Keratinocyte (primary cell): Measurements from ENCODE around the gene MTCH1. TPM values are rescaled to one million over a fixed set of nuclear protein-coding genes. Genes with fewer than 3 reads are reported as not detected.

Experiments used
- DNase-seq: peaks from one replicate; pipeline ENCODE4 v3.0.0-alpha.2; 2011; ENCODE audit warnings: low read depth, missing footprints, low spot score
- FAIRE-seq: peaks from 2 replicates; lab custom pipeline; 2011; peaks lifted over from hg19 to GRCh38; lab: Jason Lieb, UNC
- H2AFZ ChIP-seq: 2 replicates; pipeline ENCODE4 v1.6.0; 2012; ENCODE audit warnings: low read length, control low read depth, inconsistent platforms; ENCODE audit not compliant: control insufficient read depth
- H3K27ac ChIP-seq: 2 replicates; pipeline ENCODE4 v1.5.1; 2011; ENCODE audit warnings: low read length; ENCODE audit not compliant: control insufficient read depth, insufficient read depth
- H3K27me3 ChIP-seq: 3 replicates; pipeline ENCODE4 v1.6.0; 2011; ENCODE audit warnings: low read length; ENCODE audit not compliant: control insufficient read depth, insufficient read depth; ENCODE audit errors: extremely low read depth
- H3K36me3 ChIP-seq, 2 experiments: 2 replicates in 1 of 2; 3 replicates in 1 of 2; pipeline ENCODE4 v1.5.1; 2011; ENCODE audit warnings: low read length in 2 of 2, mild to moderate bottlenecking in 1 of 2; ENCODE audit not compliant: control insufficient read depth in 2 of 2, insufficient read depth in 2 of 2; ENCODE audit errors: extremely low read depth in 1 of 2
- H3K4me1 ChIP-seq: 3 replicates; pipeline ENCODE4 v1.5.1; 2011; ENCODE audit warnings: low read length; ENCODE audit not compliant: control insufficient read depth, insufficient read depth; ENCODE audit errors: extremely low read depth
- H3K4me2 ChIP-seq: 3 replicates; pipeline ENCODE4 v1.6.0; 2011; ENCODE audit warnings: low read depth, low read length; ENCODE audit not compliant: control insufficient read depth, insufficient read depth; ENCODE audit errors: extremely low read depth
- H3K4me3 ChIP-seq, 3 experiments: fragments of 200-600 bp in 1 of 3; sonication (generic) in 1 of 3; 2 replicates in 2 of 3; 3 replicates in 1 of 3; pipeline ENCODE4 v1.5.1; 2011 to 2016; ENCODE audit warnings: low read length in 3 of 3, mild to moderate bottlenecking in 3 of 3, control low read depth in 2 of 3, inconsistent platforms in 1 of 3, low read depth in 1 of 3, mixed read lengths in 1 of 3, mixed run types in 1 of 3, moderate library complexity in 1 of 3; ENCODE audit not compliant: control insufficient read depth in 2 of 3, insufficient read depth in 2 of 3; ENCODE audit errors: extremely low read depth in 1 of 3
- H3K79me2 ChIP-seq: 2 replicates; pipeline ENCODE4 v1.6.0; 2012; ENCODE audit warnings: low read length; ENCODE audit not compliant: control insufficient read depth, insufficient read depth
- H3K9ac ChIP-seq: 3 replicates; pipeline ENCODE4 v1.6.0; 2011; ENCODE audit warnings: low read length; ENCODE audit not compliant: control insufficient read depth, insufficient read depth; ENCODE audit errors: extremely low read depth
- H3K9me1 ChIP-seq: 3 replicates; pipeline ENCODE4 v1.6.0; 2011; ENCODE audit warnings: low read length; ENCODE audit not compliant: control insufficient read depth, insufficient read depth; ENCODE audit errors: extremely low read depth
- H3K9me3 ChIP-seq: 2 replicates; pipeline ENCODE4 v1.5.1; 2012; ENCODE audit warnings: low read depth, low read length; ENCODE audit not compliant: control insufficient read depth
- H4K20me1 ChIP-seq: 3 replicates; pipeline ENCODE4 v1.6.0; 2011; ENCODE audit warnings: low read length; ENCODE audit not compliant: control insufficient read depth, insufficient read depth; ENCODE audit errors: extremely low read depth
- CTCF ChIP-seq, 3 experiments: IDR thresholded peaks in 1 of 3; conservative IDR thresholded peaks in 1 of 3; optimal IDR thresholded peaks in 1 of 3; 2 replicates in 2 of 3; 3 replicates in 1 of 3; pipeline versions ENCODE3 to v1.5.1; 2011; ENCODE audit warnings: low read length in 3 of 3, mild to moderate bottlenecking in 3 of 3, moderate library complexity in 2 of 3, control low read depth in 1 of 3, inconsistent platforms in 1 of 3; ENCODE audit not compliant: insufficient read depth in 2 of 3; ENCODE audit errors: extremely low read depth in 1 of 3
- EZH2 ChIP-seq: IDR thresholded peaks from one replicate; pipeline ENCODE4 v1.6.1; 2012; ENCODE audit warnings: inconsistent platforms, mild to moderate bottlenecking, low read length, moderate library complexity
- dilution Hi-C: fragments of 300-500 bp; cut with MboI; formaldehyde crosslinking; loops from one replicate; pipeline ENCODE4 v1.7.0; 2020; ENCODE audit warnings: low sequenced_read_pairs; ENCODE audit not compliant: extremely low pct_ligation_motif_present
- polyA plus RNA-seq, 5 experiments: library from polyadenylated mRNA; depleted of rRNA in 3 of 5; stranded (reverse) in 3 of 5; stranded (forward) in 1 of 5; unstranded in 1 of 5; fragments of >200 nt; gene quantifications; 1 replicate in 1 of 5; 2 replicates in 3 of 5; 3 replicates in 1 of 5; pipeline versions ENCODE4 v1.2.1 to v1.2.3, GENCODE V29; 2011 to 2012; ENCODE audit warnings: missing spikeins in 2 of 5, low read depth in 1 of 5, low replicate concordance in 1 of 5

Gene MTCH1
- polyA plus RNA-seq, 1 donor (not counting 4 experiments of a cell fraction or from before 2014, with no cell fraction given), result 88.8 TPM

GRCh38 chr6:36983538-36983937, 2.5 kb downstream of the MTCH1 start:
- DNase-seq (no peak), FAIRE-seq (no peak)
- Histone ChIP-seq H3K4me3 (no peak overlapping the region), H3K79me2 (peaks cover 60% of the 10 kb centered on the region), H3K4me2 (no peak overlapping the region), H3K36me3 (peaks cover 0 to 10% of the 10 kb centered on the region in 2 experiments), H3K9me1 (no peaks in the 10 kb centered on the region), H3K4me1 (peaks cover 18% of the 10 kb centered on the region), H4K20me1 (peaks cover 25% of the 10 kb centered on the region), H3K9me3 (no peaks in the 10 kb centered on the region), H3K9ac (no peak overlapping the region), H3K27ac (no peak overlapping the region), H3K27me3 (no peaks in the 10 kb centered on the region), H2AFZ (no peak overlapping the region)
- TF ChIP-seq EZH2 (no peak), CTCF (optimal IDR thresholded peaks at IDR 0.05 in 1 of 3, IDR thresholded peaks at IDR 0.05 in 1 of 3, conservative IDR thresholded peaks at IDR 0.05 in 1 of 3; ENCODE audit: extremely low read depth in 1 of 3, insufficient read depth in 2 of 3, low read length in 3 of 3) (no peak)
- dilution Hi-C loops, result no loop called here

- Histone ChIP-seq H3K27ac (no peak overlapping the region), H3K4me2 (no peak overlapping the region), H3K27me3 (no peaks in the 10 kb centered on the region), H2AFZ (no peak overlapping the region), H3K36me3 (peaks cover 22 to 32% of the 10 kb centered on the region in 2 experiments), H3K4me1 (peaks cover 12% of the 10 kb centered on the region), H3K9me3 (no peaks in the 10 kb centered on the region), H3K9ac (no peak overlapping the region), H3K79me2 (peaks cover 60% of the 10 kb centered on the region), H4K20me1 (peaks cover 25% of the 10 kb centered on the region), H3K9me1 (no peaks in the 10 kb centered on the region), H3K4me3 (no peak overlapping the region)
- TF ChIP-seq EZH2 (no peak), CTCF (optimal IDR thresholded peaks at IDR 0.05 in 1 of 3, IDR thresholded peaks at IDR 0.05 in 1 of 3, conservative IDR thresholded peaks at IDR 0.05 in 1 of 3; ENCODE audit: extremely low read depth in 1 of 3, insufficient read depth in 2 of 3, low read length in 3 of 3) (peak in 1 of 3 experiments; percentile 26)
- no peak for DNase-seq
- dilution Hi-C loops, result no loop called here
- no peak for FAIRE-seq
Observed at GRCh38 chr6:36980876-36981619, 4.9 kb downstream of the MTCH1 start.
